KOPT-K1 (cell line): ENCODE results near the gene URB1.
A peak's percentile ranks its signal among the peaks of the same experiment; 100 is the strongest.
"Not testable (repeated sequence)": the region's sequence is repeated elsewhere in the genome, so short reads cannot be mapped to it uniquely, and the experiment has no call there.

Source experiments
- H3K27ac ChIP-seq: fragments of 200-600 bp; sonication (generic); 2 replicates; pipeline ENCODE4 v1.5.1; 2016; ENCODE audit warnings: antibody characterized with exemption, mild to moderate bottlenecking, low read depth, low read length; ENCODE audit not compliant: poor library complexity, severe bottlenecking
- H3K36me3 ChIP-seq: fragments of 200-600 bp; sonication (generic); 2 replicates; pipeline ENCODE4 v1.5.1; 2017; ENCODE audit warnings: antibody characterized with exemption, mild to moderate bottlenecking, low read length, moderate library complexity; ENCODE audit not compliant: insufficient read depth
- H3K9me3 ChIP-seq: fragments of 200-600 bp; sonication (generic); 2 replicates; pipeline ENCODE4 v1.5.1; 2017; ENCODE audit warnings: antibody characterized with exemption, low read length, mild to moderate bottlenecking; ENCODE audit not compliant: insufficient read depth, poor library complexity, severe bottlenecking

The URB1 gene

GRCh38 chr21:32392880-32393676 lies at the start of gene URB1:
Gene URB1 (minus strand): TSS chr21:32393012. CDS start chr21:32392910, 102 bp downstream.
- H3K27ac ChIP-seq: peak within 1 kb of the TSS; percentile 53
- H3K9me3 ChIP-seq: peaks cover 15% of the 10 kb centered on the region
- H3K36me3 ChIP-seq: peaks cover 22% of the 10 kb centered on the region

- Histone ChIP-seq H3K9me3 (no peaks in the 10 kb centered on the region), H3K27ac (no peak overlapping the region), H3K36me3 (no peaks in the 10 kb centered on the region)
These were observed 44.9 kb upstream of the URB1 start for GRCh38 chr21:32437729-32438128.

GRCh38 chr21:32432982-32433660 lies 40.3 kb upstream of the URB1 start:
- not testable (repeated sequence) for H3K36me3 ChIP-seq, H3K27ac ChIP-seq, H3K9me3 ChIP-seq

GRCh38 chr21:32427958-32428623 lies 35.3 kb upstream of the URB1 start:
- Histone ChIP-seq H3K9me3 (peaks cover 13% of the 10 kb centered on the region), H3K27ac (no peak overlapping the region), H3K36me3 (no peaks in the 10 kb centered on the region)

GRCh38 chr21:32426592-32427051 lies 33.8 kb upstream of the URB1 start:
- H3K27ac ChIP-seq: no peak overlapping the region
- H3K36me3 ChIP-seq: no peaks in the 10 kb centered on the region
- peaks cover 25% of the 10 kb centered on the region for H3K9me3 ChIP-seq

- Histone ChIP-seq H3K27ac (no peak overlapping the region), H3K36me3 (no peaks in the 10 kb centered on the region), H3K9me3 (peaks cover 30% of the 10 kb centered on the region)
These were observed 33.3 kb upstream of the URB1 start for GRCh38 chr21:32426066-32426465.

- Histone ChIP-seq H3K27ac (no peak overlapping the region), H3K36me3 (no peaks in the 10 kb centered on the region), H3K9me3 (peaks cover 29% of the 10 kb centered on the region)
These were observed 32.8 kb upstream of the URB1 start for GRCh38 chr21:32425628-32426027.

- Histone ChIP-seq H3K36me3 (no peaks in the 10 kb centered on the region), H3K27ac (no peak overlapping the region), H3K9me3 (peaks cover 21% of the 10 kb centered on the region)
These were observed 31.9 kb upstream of the URB1 start for GRCh38 chr21:32424674-32425073.

GRCh38 chr21:32424191-32424535 lies 31.4 kb upstream of the URB1 start:
- Histone ChIP-seq H3K27ac (no peak overlapping the region), H3K9me3 (peaks cover 21% of the 10 kb centered on the region), H3K36me3 (no peaks in the 10 kb centered on the region)

GRCh38 chr21:32423320-32424190 lies 30.7 kb upstream of the URB1 start:
- Histone ChIP-seq H3K27ac (no peak overlapping the region), H3K36me3 (no peaks in the 10 kb centered on the region), H3K9me3 (peaks cover 21% of the 10 kb centered on the region)

- no peaks in the 10 kb centered on the region for H3K36me3 ChIP-seq
- no peak overlapping the region for H3K27ac ChIP-seq
These were observed 29.3 kb upstream of the URB1 start for GRCh38 chr21:32422064-32422463.

GRCh38 chr21:32418146-32418545 lies 25.3 kb upstream of the URB1 start:
- Histone ChIP-seq H3K9me3 (peaks cover 19% of the 10 kb centered on the region), H3K27ac (no peak overlapping the region), H3K36me3 (no peaks in the 10 kb centered on the region)

More at GRCh38 chr21:32422064-32422463, 29.3 kb upstream of the URB1 start:
- peaks cover 21% of the 10 kb centered on the region for H3K9me3 ChIP-seq

GRCh38 chr21:32415451-32416398 lies 22.9 kb upstream of the URB1 start:
- no peaks in the 10 kb centered on the region for H3K36me3 ChIP-seq
- H3K9me3 ChIP-seq: no peaks in the 10 kb centered on the region
- no peak overlapping the region for H3K27ac ChIP-seq
